CD4-positive, alpha-beta T cell treated with Interleukin-6 for 4 hours (primary cell): ENCODE results near the gene CERS6.
"Not testable (repeated sequence)": the region's sequence is repeated elsewhere in the genome, so short reads cannot be mapped to it uniquely, and the experiment has no call there.

Experiments used
- DNase-seq: peaks from one replicate; pipeline ENCODE4 v3.0.0-alpha.2; 2020; ENCODE audit warnings: mixed read lengths

Gene CERS6

GRCh38 chr2:168649105-168649504, 193.0 kb downstream of the CERS6 start:
- no peak for DNase-seq

GRCh38 chr2:168649562-168649961, 193.5 kb downstream of the CERS6 start:
- no peak for DNase-seq

- DNase-seq = no peak
Measured at GRCh38 chr2:168650139-168650538, 194.1 kb downstream of the CERS6 start.

GRCh38 chr2:168650781-168651180, 194.7 kb downstream of the CERS6 start:
- DNase-seq = no peak

- DNase-seq = no peak
Measured at GRCh38 chr2:168652997-168653921, 197.2 kb downstream of the CERS6 start.

GRCh38 chr2:168654705-168655104, 198.6 kb downstream of the CERS6 start:
- DNase-seq = no peak

GRCh38 chr2:168655207-168655606, 199.1 kb downstream of the CERS6 start:
- DNase-seq = no peak

- DNase-seq = not testable (repeated sequence)
Measured at GRCh38 chr2:168657378-168657777, 201.3 kb downstream of the CERS6 start.

- no peak for DNase-seq
Measured at GRCh38 chr2:168658706-168659105, 202.6 kb downstream of the CERS6 start.

GRCh38 chr2:168660870-168661862, 205.1 kb downstream of the CERS6 start:
- DNase-seq = no peak

GRCh38 chr2:168661863-168662256, 205.8 kb downstream of the CERS6 start:
- DNase-seq = no peak

- DNase-seq = no peak
Measured at GRCh38 chr2:168662651-168663208, 206.7 kb downstream of the CERS6 start.

- DNase-seq = no peak
Measured at GRCh38 chr2:168663993-168664392, 207.9 kb downstream of the CERS6 start.

GRCh38 chr2:168664715-168665114, 208.6 kb downstream of the CERS6 start:
- DNase-seq = not testable (repeated sequence)

- DNase-seq = no peak
Measured at GRCh38 chr2:168666339-168666738, 210.3 kb downstream of the CERS6 start.

- no peak for DNase-seq
Measured at GRCh38 chr2:168667156-168667555, 211.1 kb downstream of the CERS6 start.

- no peak for DNase-seq
Measured at GRCh38 chr2:168669151-168669550, 213.1 kb downstream of the CERS6 start.

- DNase-seq = no peak
Measured at GRCh38 chr2:168670478-168670877, 214.4 kb downstream of the CERS6 start.

GRCh38 chr2:168671932-168672331, 215.9 kb downstream of the CERS6 start:
- no peak for DNase-seq

GRCh38 chr2:168673265-168674189, 217.5 kb downstream of the CERS6 start:
- no peak for DNase-seq

GRCh38 chr2:168678153-168678853, 222.2 kb downstream of the CERS6 start:
- no peak for DNase-seq
